Astrocyte of the spinal cord (primary cell): Measurements from ENCODE around the gene UHRF1.

Source experiments
- DNase-seq: peaks from one replicate; pipeline ENCODE4 v3.0.0; 2011; ENCODE audit warnings: low read depth, low spot score
- H3K4me3 ChIP-seq: 2 replicates; pipeline ENCODE4 v1.5.1; 2011; ENCODE audit warnings: low read depth, mild to moderate bottlenecking, low read length, moderate library complexity
- CTCF ChIP-seq: IDR thresholded peaks from 2 replicates; pipeline ENCODE4 v1.5.1; 2012; ENCODE audit warnings: low read depth, mild to moderate bottlenecking, low read length, inconsistent platforms
- in situ Hi-C: cut with HindIII; loops from 2 replicates; pipeline ENCODE4 v1.10.0; 2017; ENCODE audit warnings: low sequenced_read_pairs

The UHRF1 gene

GRCh38 chr19:4962085-4962619 is 52.9 kb downstream of the UHRF1 start:
- in situ Hi-C loops, result no loop called here
- no peak for TF ChIP-seq CTCF
- no peak for DNase-seq
- H3K4me3 ChIP-seq, result no peak overlapping the region

DNA sequence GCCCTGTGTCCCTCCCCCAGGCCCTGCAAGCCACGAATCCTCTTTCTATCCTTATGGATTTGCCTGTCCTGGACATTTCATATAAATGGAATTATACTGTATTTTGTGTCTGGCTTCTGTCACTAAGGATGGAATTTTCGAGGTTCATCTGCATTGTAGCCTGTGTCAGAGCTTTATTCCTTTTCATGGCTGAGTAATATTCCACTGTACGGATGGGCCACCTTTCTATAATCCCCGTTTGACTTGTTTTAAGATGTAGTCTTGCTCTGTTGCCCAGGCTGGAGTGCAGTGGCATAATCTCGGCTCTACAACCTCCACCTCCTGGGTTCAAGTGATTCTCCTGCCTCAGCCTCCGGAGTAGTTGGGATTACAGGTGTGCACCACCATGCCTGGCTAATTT is 55.8 kb downstream of the UHRF1 start:
- TF ChIP-seq CTCF, result no peak
- no peak for DNase-seq
- H3K4me3 ChIP-seq, result no peak overlapping the region
- in situ Hi-C loops, result no loop called here

- DNase-seq, result no peak
- H3K4me3 ChIP-seq, result no peak overlapping the region
- in situ Hi-C loops, result no loop called here
- TF ChIP-seq CTCF, result no peak
These were observed 57.3 kb downstream of the UHRF1 start for GRCh38 chr19:4966591-4966990.

GRCh38 chr19:4967738-4968461 is 58.6 kb downstream of the UHRF1 start:
- H3K4me3 ChIP-seq, result peak overlapping the region; percentile 37
- DNase-seq, result peak; percentile 30
- no peak for TF ChIP-seq CTCF
- in situ Hi-C loops, result no loop called here

DNA sequence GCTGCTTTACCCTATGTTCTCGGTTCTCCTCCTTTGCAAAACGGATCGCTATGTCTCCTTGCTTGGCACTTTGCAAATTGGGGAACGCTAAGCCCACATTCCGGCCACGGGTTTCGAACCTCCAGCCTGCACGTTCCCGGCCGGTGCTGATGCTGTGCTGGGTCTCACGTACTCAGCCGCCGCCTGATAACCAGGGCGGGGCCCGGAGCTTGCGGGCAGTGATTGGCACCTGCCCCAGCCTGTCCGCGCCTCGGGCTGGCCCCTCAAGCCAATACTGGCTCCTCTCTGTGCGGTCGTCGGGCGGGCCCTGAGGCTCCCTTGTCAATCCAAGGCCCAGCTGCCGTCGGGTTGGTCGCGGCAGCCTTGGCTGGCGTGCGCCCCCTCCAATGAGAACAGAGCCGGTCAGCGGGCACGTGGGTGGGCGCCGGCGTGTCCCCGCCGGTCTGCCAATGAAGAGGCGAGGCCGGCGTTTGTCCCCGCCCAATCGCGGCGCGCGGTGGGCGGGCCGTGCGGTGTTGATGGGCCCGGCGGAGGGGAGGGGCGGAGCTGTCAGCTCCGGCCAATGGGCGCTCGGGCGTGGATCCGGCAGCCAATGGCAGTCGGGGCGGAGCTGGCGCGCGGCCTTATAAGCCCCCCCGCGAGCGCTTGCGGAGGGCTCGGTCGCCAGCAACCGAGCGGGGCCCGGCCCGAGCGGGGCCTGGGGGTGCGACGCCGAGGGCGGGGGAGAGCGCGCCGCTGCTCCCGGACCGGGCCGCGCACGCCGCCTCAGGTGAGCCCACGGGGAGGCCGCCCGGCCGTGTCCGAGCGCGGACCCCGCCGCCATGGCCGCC is 59.4 kb downstream of the UHRF1 start, which contains the start of gene KDM4B:
Gene KDM4B (plus strand): TSS at position 652 of the 830 bp plus-strand sequence. CDS start 63,778 bp downstream, outside the sequence.
- DNase-seq, result peak; percentile 100
- TF ChIP-seq CTCF, result no peak
- in situ Hi-C loops, result no loop called here
- peak within 1 kb of the TSS; percentile 86 for H3K4me3 ChIP-seq

GRCh38 chr19:4969292-4969771 is 60.0 kb downstream of the UHRF1 start:
- TF ChIP-seq CTCF, result no peak
- no peak for DNase-seq
- in situ Hi-C loops, result no loop called here

More at GRCh38 chr19:4969292-4969771, 60.0 kb downstream of the UHRF1 start:
- H3K4me3 ChIP-seq, result peak overlapping the region; percentile 86
